OCI-LY7 (cell line): Measurements from ENCODE around the gene WWOX. TPM values are rescaled to one million over a fixed set of nuclear protein-coding genes. Genes with fewer than 3 reads are reported as not detected.

Source experiments
- BruUV-seq: library from RNA; stranded (reverse); fragments of 400-500 nt; replicated peaks from 2 replicates; lab custom pipeline; 2021; lab: Mats Ljungman, UMichigan
- CTCF ChIA-PET: fragments of 300-600 bp; sonication (Branson Sonifier 250); formaldehyde crosslinking; loops from one replicate; lab custom pipeline; 2022; ENCODE audit warnings: antibody characterized with exemption; ENCODE audit not compliant: unreplicated experiment; lab: Charles Lee
- POLR2A ChIA-PET: fragments of 300-600 bp; sonication (Branson Sonifier 250); formaldehyde crosslinking; loops from one replicate; lab custom pipeline; 2022; ENCODE audit warnings: antibody characterized with exemption; lab: Charles Lee
- DNase-seq: peaks from one replicate; pipeline ENCODE4 v3.0.0-alpha.2; 2015; ENCODE audit warnings: low spot score
- H2AFZ ChIP-seq: fragments of 200-600 bp; sonication (generic), shearing (Covaris generic); 2 replicates; pipeline ENCODE4 v1.6.1; 2014; ENCODE audit warnings: mild to moderate bottlenecking, antibody characterized with exemption, low read length, moderate library complexity
- H3K27ac ChIP-seq: fragments of 200-600 bp; sonication (generic); 2 replicates; pipeline ENCODE4 v1.5.1; 2014; ENCODE audit warnings: mixed run types, low read depth, mild to moderate bottlenecking, moderate library complexity, low read length, inconsistent platforms; ENCODE audit not compliant: poor library complexity, severe bottlenecking
- H3K36me3 ChIP-seq: fragments of 200-600 bp; sonication (generic); 2 replicates; pipeline ENCODE4 v1.6.1; 2014; ENCODE audit warnings: mild to moderate bottlenecking, antibody characterized with exemption, low read length, moderate library complexity, mixed read lengths; ENCODE audit not compliant: insufficient read depth
- H3K4me1 ChIP-seq: fragments of 200-600 bp; sonication (generic); 2 replicates; pipeline ENCODE4 v1.5.1; 2014; ENCODE audit warnings: mild to moderate bottlenecking, low read length; ENCODE audit not compliant: insufficient read depth, poor library complexity, severe bottlenecking
- H3K4me2 ChIP-seq: fragments of 200-600 bp; sonication (generic); 2 replicates; pipeline ENCODE4 v1.6.1; 2014; ENCODE audit warnings: mild to moderate bottlenecking, low read length
- H3K4me3 ChIP-seq: fragments of 200-600 bp; sonication (generic); 2 replicates; pipeline ENCODE4 v1.5.1; 2014; ENCODE audit warnings: mild to moderate bottlenecking, low read depth, low read length; ENCODE audit not compliant: poor library complexity, severe bottlenecking
- H3K79me2 ChIP-seq: fragments of 200-600 bp; sonication (generic); 2 replicates; pipeline ENCODE4 v1.6.1; 2016; ENCODE audit warnings: low read depth, mild to moderate bottlenecking, low read length, moderate library complexity, mixed read lengths; ENCODE audit not compliant: insufficient read depth
- H3K9me2 ChIP-seq: fragments of 200-600 bp; sonication (generic); 2 replicates; pipeline ENCODE4 v1.6.1; 2016; ENCODE audit warnings: mild to moderate bottlenecking, low read length, mixed read lengths; ENCODE audit not compliant: insufficient read depth
- H3K9me3 ChIP-seq: fragments of 200-600 bp; sonication (generic); 2 replicates; pipeline ENCODE4 v1.6.1; 2014; ENCODE audit warnings: mild to moderate bottlenecking, mixed run types, low read length, mixed read lengths
- H4K20me1 ChIP-seq: fragments of 200-600 bp; sonication (generic); 2 replicates; pipeline ENCODE4 v1.6.1; 2014; ENCODE audit warnings: mild to moderate bottlenecking, antibody characterized with exemption, low read length, moderate library complexity, mixed read lengths; ENCODE audit not compliant: insufficient read depth
- CTCF ChIP-seq: fragments of 200-600 bp; sonication (generic); conservative IDR thresholded peaks from 2 replicates; pipeline ENCODE4 v1.5.1; 2014; ENCODE audit warnings: mild to moderate bottlenecking, antibody characterized with exemption, low read length, moderate library complexity, mixed read lengths
- EZH2phosphoT487 ChIP-seq: fragments of 200-600 bp; sonication (generic); IDR thresholded peaks from 2 replicates; pipeline ENCODE4 v1.6.1; 2018; ENCODE audit warnings: low read depth, borderline replicate concordance, mild to moderate bottlenecking, mixed run types, antibody characterized with exemption, low read length, moderate library complexity, mixed read lengths
- intact Hi-C: fragments of 100-400 bp; cut with micrococcal nuclease; formaldehyde crosslinking; loops from one replicate; pipeline ENCODE4 v1.10.0; 2022; ENCODE audit not compliant: unreplicated experiment
- total RNA-seq, 2 experiments: library from RNA; depleted of rRNA in 1 of 2; stranded (reverse); fragments of >200 nt in 1 of 2; shearing (Covaris generic) in 1 of 2; gene quantifications; 2 replicates each; pipeline ENCODE4 v1.2.3, GENCODE V29; 2014 to 2022

Gene WWOX
- total RNA-seq, 2 experiments from 2014 or later: 40.2 to 47.6 TPM

- Histone ChIP-seq H4K20me1 (no peaks in the 10 kb centered on the region), H3K36me3 (no peaks in the 10 kb centered on the region), H3K9me2 (no peaks in the 10 kb centered on the region), H3K27ac (no peak overlapping the region), H3K79me2 (no peaks in the 10 kb centered on the region), H2AFZ (no peak overlapping the region), H3K4me3 (no peak overlapping the region), H3K4me1 (no peaks in the 10 kb centered on the region), H3K9me3 (no peaks in the 10 kb centered on the region), H3K4me2 (no peak overlapping the region)
- no TSS peak for BruUV-seq
- intact Hi-C loops: no loop called here
- ChIA-PET CTCF (no interaction called here), POLR2A (no interaction called here)
- no peak for DNase-seq
- TF ChIP-seq EZH2phosphoT487 (no peak), CTCF (no peak)
Measured at GRCh38 chr16:78432451-78432850, 333.0 kb downstream of the WWOX start.

- Histone ChIP-seq H2AFZ (no peak overlapping the region), H4K20me1 (no peaks in the 10 kb centered on the region), H3K27ac (no peak overlapping the region), H3K9me3 (no peaks in the 10 kb centered on the region), H3K79me2 (no peaks in the 10 kb centered on the region), H3K4me2 (no peak overlapping the region), H3K4me1 (no peaks in the 10 kb centered on the region), H3K4me3 (no peak overlapping the region), H3K36me3 (no peaks in the 10 kb centered on the region), H3K9me2 (no peaks in the 10 kb centered on the region)
- no peak for TF ChIP-seq EZH2phosphoT487
- TF ChIP-seq CTCF: no peak
- ChIA-PET POLR2A (interaction anchor here (0.7 kb wide), 1 partner anchor 67 kb away, joined by 3 read pairs; no protein-coding TSS in a partner anchor), CTCF (no interaction called here)
- DNase-seq: no peak
- BruUV-seq: no TSS peak
- intact Hi-C loops: no loop called here
Measured at GRCh38 chr16:78433116-78433515, 333.7 kb downstream of the WWOX start.

GRCh38 chr16:78434401-78434800 is 334.9 kb downstream of the WWOX start:
- ChIA-PET POLR2A (no interaction called here), CTCF (no interaction called here)
- Histone ChIP-seq H3K4me1 (no peaks in the 10 kb centered on the region), H3K27ac (no peak overlapping the region), H3K9me3 (no peaks in the 10 kb centered on the region), H3K36me3 (no peaks in the 10 kb centered on the region), H3K9me2 (no peaks in the 10 kb centered on the region), H3K4me3 (no peak overlapping the region), H3K79me2 (no peaks in the 10 kb centered on the region), H2AFZ (no peak overlapping the region), H3K4me2 (no peak overlapping the region), H4K20me1 (no peaks in the 10 kb centered on the region)
- DNase-seq: no peak
- intact Hi-C loops: no loop called here
- TF ChIP-seq EZH2phosphoT487 (no peak), CTCF (no peak)
- no TSS peak for BruUV-seq
